H1 (cell line): Measurements from ENCODE around the gene FRY. TPM values are rescaled to one million over a fixed set of nuclear protein-coding genes. Genes with fewer than 3 reads are reported as not detected.

ENCODE experiments used
- KDM1A ChIP-seq: fragments of 200-600, 300-600 bp; sonication (generic); IDR thresholded peaks from 2 replicates; pipeline ENCODE4 v1.7.1; 2016; ENCODE audit warnings: mild to moderate bottlenecking, low read length, borderline replicate concordance
- NANOG ChIP-seq: IDR thresholded peaks from 2 replicates; pipeline ENCODE4 v1.6.1; 2011; ENCODE audit warnings: low read length, low read depth, mild to moderate bottlenecking, inconsistent platforms; ENCODE audit not compliant: insufficient read depth, poor library complexity, severe bottlenecking
- POLR2AphosphoS5 ChIP-seq: IDR thresholded peaks from 2 replicates; pipeline ENCODE4 v1.6.1; 2011; ENCODE audit warnings: low read depth, low read length
- SAP30 ChIP-seq: fragments of 300-600 bp; sonication (generic); IDR thresholded peaks from 2 replicates; pipeline ENCODE4 v1.7.1; 2012; ENCODE audit warnings: low read length, moderate library complexity, mild to moderate bottlenecking, inconsistent platforms; ENCODE audit not compliant: insufficient read depth, insufficient replicate concordance
- TAF1 ChIP-seq: IDR thresholded peaks from 2 replicates; pipeline ENCODE4 v1.6.1; 2011; ENCODE audit warnings: mild to moderate bottlenecking, low read depth, low read length
- polyA plus RNA-seq, 7 experiments: library from polyadenylated mRNA; depleted of rRNA in 3 of 7; stranded (reverse) in 5 of 7; unstranded in 2 of 7; fragments of >200 nt in 5 of 7; fragments of 200-250 nt in 2 of 7; gene quantifications; 1 replicate in 5 of 7; 2 replicates in 1 of 7; 4 replicates in 1 of 7; pipeline versions ENCODE4 v1.2.1 to v1.2.3, GENCODE V29; 2011 to 2013; ENCODE audit warnings: missing spikeins in 2 of 7, mixed read lengths in 2 of 7
- total RNA-seq: library from RNA; stranded (reverse); fragmentation: NEBNext Ultra II Directional; extraction: Animal tissue kit (Norgen Biotek cat#: 25700); gene quantifications from 2 replicates; pipeline ENCODE4 v1.2.1, GENCODE V29; 2021

The FRY gene
- total and polyA plus RNA-seq, 2 of the 8 experiments (the other 6 are each of a cell fraction or from before 2014, with no cell fraction given) = 4.3 to 9.2 TPM

DNA sequence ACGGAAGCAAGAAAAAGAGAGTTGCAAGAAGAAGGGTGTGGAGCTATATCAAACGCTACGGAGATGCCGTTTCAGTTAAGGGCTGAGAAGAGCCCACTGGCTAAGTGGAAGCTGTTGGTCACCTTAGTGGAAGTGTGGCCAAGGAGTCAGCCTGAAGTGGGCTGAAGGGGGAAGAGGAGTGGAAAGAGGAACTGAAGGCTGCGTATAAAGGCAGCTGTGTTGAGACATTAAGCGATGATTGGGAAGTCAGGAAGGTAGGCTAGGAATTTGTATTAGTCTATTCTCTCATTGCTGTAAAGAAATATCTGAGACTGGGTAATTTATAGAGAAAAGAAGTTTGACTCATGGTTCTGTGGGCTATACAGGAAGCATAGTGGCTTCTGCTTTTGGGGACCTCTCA lies 14.1 kb upstream of the FRY start (continued):
- TF ChIP-seq SAP30 (no peak), POLR2AphosphoS5 (no peak), TAF1 (no peak), NANOG (no peak), KDM1A (no peak)
- TF ChIP-seq, all 59 proteins: peak for 0
